GM12878 (cell line): ENCODE measurements around the gene CD40LG. TPM values are rescaled to one million over a fixed set of nuclear protein-coding genes. Genes with fewer than 3 reads are reported as not detected.

ENCODE experiments used
- ATAC-seq: fragments of 200-7000 bp; cut with Tn5 transposase; 3 replicates; pipeline ENCODE4 v1.9.1; 2020; ENCODE audit warnings: mild to moderate bottlenecking, moderate library complexity
- BruUV-seq: library from RNA; stranded (reverse); fragments of 400-500 nt; replicated peaks from 2 replicates; lab custom pipeline; 2021; lab: Mats Ljungman, UMichigan
- CTCF ChIA-PET: fragments of 300-600 bp; sonication (Branson Sonifier 250); formaldehyde crosslinking; extraction: SDS; loops from one replicate; lab custom pipeline; 2021; ENCODE audit warnings: inconsistent platforms; lab: Yijun Ruan, JAX
- POLR2A ChIA-PET: fragments of 350-600 bp; formaldehyde crosslinking; extraction: SDS; loops from one replicate; lab custom pipeline; 2021; ENCODE audit warnings: inconsistent platforms; lab: Charles Lee
- RAD21 ChIA-PET: fragments of 300-600 bp; sonication (Branson Sonifier 250); formaldehyde crosslinking; loops from one replicate; lab custom pipeline; 2023; ENCODE audit warnings: antibody characterized with exemption; ENCODE audit not compliant: unreplicated experiment; lab: Charles Lee
- SMC1A ChIA-PET: fragments of 300-600 bp; sonication (Branson Sonifier 250); formaldehyde crosslinking; loops from one replicate; lab custom pipeline; 2023; ENCODE audit not compliant: unreplicated experiment, uncharacterized antibody; lab: Charles Lee
- DNase-seq: peaks from one replicate; pipeline ENCODE4 v3.0.0-alpha.2; 2011; ENCODE audit warnings: low read depth, low spot score
- FAIRE-seq: peaks from 3 replicates; lab custom pipeline; 2011; peaks lifted over from hg19 to GRCh38; lab: Jason Lieb, UNC
- H2AFZ ChIP-seq: 2 replicates; pipeline ENCODE4 v1.6.0; 2011; ENCODE audit warnings: low read depth, low read length, control low read depth; ENCODE audit not compliant: control insufficient read depth
- H3K27ac ChIP-seq: 2 replicates; pipeline ENCODE4 v1.5.1; 2011; ENCODE audit warnings: control low read depth; ENCODE audit not compliant: control insufficient read depth, insufficient read depth
- H3K27me3 ChIP-seq, 2 experiments: replicated peaks in 1 of 2; 2 replicates each; pipeline versions ENCODE4 v1.6.0 to v1.6.1; 2011; ENCODE audit warnings: low read length in 1 of 2; ENCODE audit not compliant: control insufficient read depth in 2 of 2, insufficient read depth in 2 of 2
- H3K36me3 ChIP-seq, 2 experiments: 2 replicates each; pipeline ENCODE4 v1.5.1; 2011; ENCODE audit warnings: low read length in 1 of 2; ENCODE audit not compliant: control insufficient read depth in 2 of 2, insufficient read depth in 2 of 2
- H3K4me1 ChIP-seq: 2 replicates; pipeline ENCODE4 v1.6.1; 2011; ENCODE audit warnings: mild to moderate bottlenecking, low read length, moderate library complexity, mixed read lengths; ENCODE audit not compliant: control insufficient read depth, insufficient read depth
- H3K4me2 ChIP-seq: 2 replicates; pipeline ENCODE4 v1.6.0; 2011; ENCODE audit warnings: control low read depth; ENCODE audit not compliant: control insufficient read depth, insufficient read depth
- H3K4me3 ChIP-seq: fragments of 200-600 bp; sonication (generic); 2 replicates; pipeline ENCODE4 v1.5.1; 2016
- H3K79me2 ChIP-seq: 2 replicates; pipeline ENCODE4 v1.6.0; 2011; ENCODE audit warnings: low read length; ENCODE audit not compliant: control insufficient read depth, insufficient read depth
- H3K9ac ChIP-seq: 2 replicates; pipeline ENCODE4 v1.8.0; 2011; ENCODE audit warnings: low read length, control low read depth, mixed read lengths; ENCODE audit not compliant: control insufficient read depth, insufficient read depth
- H3K9me3 ChIP-seq: replicated peaks from 3 replicates; pipeline ENCODE4 v1.5.1; 2011; ENCODE audit warnings: mild to moderate bottlenecking, low read length; ENCODE audit not compliant: control insufficient read depth, insufficient read depth
- H4K20me1 ChIP-seq: 2 replicates; pipeline ENCODE4 v1.6.0; 2011; ENCODE audit not compliant: control insufficient read depth, insufficient read depth
- ATF3 ChIP-seq: IDR thresholded peaks from 2 replicates; pipeline ENCODE4 v1.6.1; 2011; ENCODE audit warnings: low read depth, mild to moderate bottlenecking, low read length, moderate library complexity, borderline replicate concordance; ENCODE audit errors: extremely low read depth
- BMI1 ChIP-seq: fragments of 450-650 bp; IDR thresholded peaks from 2 replicates; pipeline ENCODE4 v1.6.1; 2016; ENCODE audit warnings: mild to moderate bottlenecking, moderate library complexity, borderline replicate concordance
- ETV6 ChIP-seq, 2 experiments: fragments of 450-650 bp in 1 of 2; IDR thresholded peaks in 1 of 2; conservative IDR thresholded peaks in 1 of 2; 2 replicates each; pipeline ENCODE4 v1.6.1; 2014; ENCODE audit warnings: antibody characterized with exemption in 1 of 2, borderline replicate concordance in 1 of 2, low read depth in 1 of 2, mild to moderate bottlenecking in 1 of 2, moderate library complexity in 1 of 2
- HDGF ChIP-seq: fragments of 450-650 bp; IDR thresholded peaks from 2 replicates; pipeline ENCODE4 v1.6.1; 2016; ENCODE audit warnings: antibody characterized with exemption
- JUND ChIP-seq: IDR thresholded peaks from 2 replicates; pipeline ENCODE4 v1.6.1; 2012; ENCODE audit warnings: low read depth, mild to moderate bottlenecking, low read length, improper control_type of control experiment, moderate library complexity
- RELB ChIP-seq: fragments of 450-650 bp; IDR thresholded peaks from 2 replicates; pipeline ENCODE4 v1.6.1; 2017; ENCODE audit warnings: low read depth, mild to moderate bottlenecking, moderate library complexity
- RFX5 ChIP-seq: IDR thresholded peaks from 2 replicates; pipeline ENCODE4 v1.6.1; 2011; ENCODE audit warnings: low read depth, low read length, improper control_type of control experiment
- SMAD5 ChIP-seq: IDR thresholded peaks from 2 replicates; pipeline ENCODE4 v1.6.1; 2016; ENCODE audit warnings: antibody characterized with exemption, low read depth
- ZNF592 ChIP-seq: fragments of 450-650 bp; IDR thresholded peaks from 2 replicates; pipeline ENCODE4 v1.6.1; 2017; ENCODE audit warnings: mild to moderate bottlenecking, moderate library complexity
- WGBS: methylation state at CpG from one replicate; pipeline ENCODE4 v1.1.6; 2016; ENCODE audit warnings: low lambda C conversion rate; ENCODE audit not compliant: insufficient replicate concordance, insufficient coverage; ENCODE audit errors: missing lambda C conversion rate; 5-methylcytosine and 5-hydroxymethylcytosine counted together
- in situ Hi-C: fragments of 300-500 bp; cut with MboI; formaldehyde crosslinking; loops from 9 replicates; pipeline ENCODE4 v1.14.3; 2018; ENCODE audit warnings: mixed read lengths
- intact Hi-C: fragments of 100-400 bp; cut with micrococcal nuclease; formaldehyde crosslinking; loops from one replicate; pipeline ENCODE4 v1.14.2; 2022; ENCODE audit not compliant: unreplicated experiment
- polyA plus RNA-seq, 11 experiments: library from polyadenylated mRNA; depleted of rRNA in 4 of 11; unstranded in 6 of 11; stranded (reverse) in 5 of 11; fragments of >200 nt; fragmentation: Nextera tagmentation in 4 of 11; fragmentation: Illumina TruSeq in 1 of 11; extraction: Ambion mirVana in 4 of 11; extraction: Trizol in 1 of 11; gene quantifications; 1 replicate in 1 of 11; 2 replicates in 10 of 11; pipeline versions ENCODE4 v1.2.1 to v1.2.3, GENCODE V29; 2011 to 2016; ENCODE audit warnings: inconsistent platforms in 2 of 11, missing spikeins in 2 of 11, low read depth in 1 of 11
- total RNA-seq, 4 experiments: library from RNA; depleted of rRNA in 3 of 4; stranded (reverse); fragments of >200 nt in 3 of 4; fragmentation: Illumina TruSeq in 1 of 4; extraction: Trizol in 1 of 4; gene quantifications; 2 replicates each; pipeline versions ENCODE4 v1.2.1 to v1.2.3, GENCODE V29; 2013 to 2021

CD40LG gene
- total and polyA plus RNA-seq, 10 of the 15 experiments (the other 5 are each of a cell fraction or from before 2014, with no cell fraction given): 0.04 to 0.21 (median 0.11) TPM; not detected in 6

- ChIA-PET POLR2A (no interaction called here), CTCF (interaction anchor here (0.5 to 1.8 kb wide), 8 partner anchors 9 to 61 kb away, joined by 3 to 4 read pairs (median 3); no protein-coding TSS in a partner anchor), SMC1A (interaction anchor here (1.2 to 1.7 kb wide), 4 partner anchors 8 to 61 kb away, joined by 3 to 10 read pairs (median 6); no protein-coding TSS in a partner anchor), RAD21 (interaction anchor here (0.9 to 1.6 kb wide), 3 partner anchors 10 to 43 kb away, joined by 3 to 8 read pairs (median 5); no protein-coding TSS in a partner anchor)
- Histone ChIP-seq H3K4me2 (no peak overlapping the region), H3K79me2 (no peaks in the 10 kb centered on the region), H3K27me3 (no peaks in the 10 kb centered on the region), H3K4me1 (peaks cover 8% of the 10 kb centered on the region), H3K9ac (no peak overlapping the region), H4K20me1 (no peaks in the 10 kb centered on the region), H3K36me3 (no peaks in the 10 kb centered on the region), H3K9me3 (no peaks in the 10 kb centered on the region), H2AFZ (no peak overlapping the region), H3K4me3 (no peak overlapping the region), H3K27ac (no peak overlapping the region)
- 40% methylated on average over 2 of the region's 3 CpGs for WGBS
- in situ Hi-C loops (no loop called here), intact Hi-C loops (no loop called here)
- no TSS peak for BruUV-seq
- FAIRE-seq (no peak), ATAC-seq (no peak), DNase-seq (no peak)
- TF ChIP-seq SMAD5 (no peak), HDGF (no peak), ATF3 (no peak)
Measured at GRCh38 chrX:136636121-136636520, 11.8 kb upstream of the CD40LG start.

GRCh38 chrX:136639506-136640176, 8.3 kb upstream of the CD40LG start:
- Histone ChIP-seq H3K9ac (no peak overlapping the region), H4K20me1 (no peaks in the 10 kb centered on the region), H3K27me3 (no peaks in the 10 kb centered on the region), H3K79me2 (no peaks in the 10 kb centered on the region), H2AFZ (no peak overlapping the region), H3K4me2 (no peak overlapping the region), H3K4me3 (no peak overlapping the region), H3K27ac (no peak overlapping the region), H3K9me3 (no peaks in the 10 kb centered on the region), H3K4me1 (peaks cover 12% of the 10 kb centered on the region), H3K36me3 (no peaks in the 10 kb centered on the region)
- FAIRE-seq (no peak), ATAC-seq (no peak), DNase-seq (no peak)
- no TSS peak for BruUV-seq
- WGBS: 55% methylated on average over 8 of the region's 8 CpGs
- in situ Hi-C loops (no loop called here), intact Hi-C loops (no loop called here)
- POLR2A ChIA-PET: no interaction called here
- RAD21 ChIA-PET: no interaction called here
- SMC1A ChIA-PET: no interaction called here
- CTCF ChIA-PET: interaction anchor here (0.6 kb wide), 1 partner anchor 10 kb away, joined by 3 read pairs; no protein-coding TSS in a partner anchor
- TF ChIP-seq RFX5 (no peak), JUND (no peak), BMI1 (no peak), ZNF592 (no peak), ETV6 (conservative IDR thresholded peaks at IDR 0.05 in 1 of 2, IDR thresholded peaks at IDR 0.05 in 1 of 2; ENCODE audit: borderline replicate concordance in 1 of 2, low read depth in 1 of 2) (no peak), RELB (no peak)
